22Rv1 (cell line): ENCODE results near the gene NTN4.

ENCODE experiments used
- CTCF ChIP-seq: fragments of 450-650 bp; IDR thresholded peaks from 2 replicates; pipeline ENCODE4 v1.5.1; 2017; ENCODE audit warnings: mild to moderate bottlenecking
- ZFX ChIP-seq: fragments of 450-650 bp; IDR thresholded peaks from 2 replicates; pipeline ENCODE4 v1.6.1; 2017; ENCODE audit warnings: antibody characterized with exemption, borderline replicate concordance

- TF ChIP-seq CTCF (no peak), ZFX (no peak)
Measured at GRCh38 chr12:95673576-95673975, 117.0 kb downstream of the NTN4 start.
